HFFc6 (cell line): Measurements from ENCODE around the gene SYCE3. TPM values are rescaled to one million over a fixed set of nuclear protein-coding genes. Genes with fewer than 3 reads are reported as not detected.
A peak's percentile ranks its signal among the peaks of the same experiment; 100 is the strongest.

Source experiments
- DNase-seq: peaks from one replicate; pipeline ENCODE4 v3.0.0-alpha.2; 2018
- H3K27ac Mint-ChIP-seq: 2 replicates; pipeline ENCODE4 v1.8.0; 2020; ENCODE audit warnings: mild to moderate bottlenecking, mixed read lengths
- H3K27me3 Mint-ChIP-seq: 2 replicates; pipeline ENCODE4 v1.8.0; 2021; ENCODE audit warnings: mild to moderate bottlenecking, moderate library complexity, mixed read lengths; ENCODE audit not compliant: insufficient read depth
- H3K36me3 Mint-ChIP-seq: 2 replicates; pipeline ENCODE4 v1.8.0; 2021; ENCODE audit warnings: low read depth, mixed read lengths
- H3K4me1 Mint-ChIP-seq: 2 replicates; pipeline ENCODE4 v1.8.0; 2020; ENCODE audit warnings: low read depth, mixed read lengths
- H3K4me3 Mint-ChIP-seq: 2 replicates; pipeline ENCODE4 v1.8.0; 2020; ENCODE audit warnings: mild to moderate bottlenecking, moderate library complexity, mixed read lengths
- H3K9me3 Mint-ChIP-seq: 2 replicates; pipeline ENCODE4 v1.8.0; 2020; ENCODE audit warnings: mild to moderate bottlenecking, mixed read lengths
- CTCF ChIP-seq: fragments of 200-600 bp; sonication (generic); IDR thresholded peaks from 2 replicates; pipeline ENCODE4 v1.5.0; 2021; ENCODE audit warnings: antibody characterized with exemption, mild to moderate bottlenecking
- total RNA-seq, 6 experiments: library from RNA; stranded (reverse); fragmentation: NEBNext Ultra II Directional; extraction: Animal tissue kit (Norgen Biotek cat#: 25700); gene quantifications; 2 replicates in 1 of 6; 3 replicates in 5 of 6; pipeline ENCODE4 v1.2.3, GENCODE V29; 2021

Gene SYCE3
- total RNA-seq, 6 experiments from 2014 or later = not detected

GRCh38 chr22:50526834-50527801, 35.6 kb downstream of the SYCE3 start:
- Mint-ChIP-seq H3K4me1 (peaks cover 19% of the 10 kb centered on the region), H3K4me3 (peak overlapping the region; percentile 78), H3K27ac (peak overlapping the region; percentile 62), H3K9me3 (no peaks in the 10 kb centered on the region), H3K27me3 (peaks cover 8% of the 10 kb centered on the region), H3K36me3 (peaks cover 7% of the 10 kb centered on the region)
- no peak for TF ChIP-seq CTCF
- no peak for DNase-seq

DNA sequence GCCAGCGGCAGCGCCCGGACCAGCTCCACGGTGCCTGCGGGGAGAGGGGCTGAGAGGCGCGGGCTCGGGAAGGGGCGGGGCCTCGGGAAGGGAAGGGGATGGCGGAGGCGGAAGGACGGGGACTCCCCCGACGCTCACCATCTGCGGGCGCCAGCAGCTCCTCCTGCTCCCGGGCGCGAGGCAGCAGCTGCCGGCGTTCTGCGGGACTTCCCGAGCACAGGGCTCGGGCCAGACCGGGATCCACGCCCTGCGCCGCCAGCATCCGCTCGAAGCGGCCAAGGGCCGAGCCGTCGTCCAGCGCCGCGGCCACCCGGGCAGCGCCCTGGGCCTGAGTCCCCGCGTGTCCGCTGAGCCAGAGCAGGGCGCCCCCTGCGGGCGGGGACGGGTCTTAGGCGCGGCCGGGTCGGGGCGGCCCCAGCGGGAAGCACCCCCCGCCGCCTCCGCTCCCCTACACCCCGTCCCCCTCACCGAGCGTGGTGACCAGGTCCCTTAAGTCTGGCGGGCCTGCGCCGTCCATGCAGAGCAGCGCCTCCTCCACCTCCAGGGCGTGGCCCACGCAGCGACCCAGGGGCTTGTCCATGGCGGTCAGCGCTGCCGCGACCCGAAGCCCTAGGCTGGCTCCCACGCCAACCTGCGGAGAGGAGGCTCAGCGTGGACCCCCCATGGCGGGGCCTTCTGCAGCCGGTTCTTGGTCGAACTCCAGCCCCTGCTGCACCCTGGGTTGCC, 36.4 kb downstream of the SYCE3 start:
- H3K27ac Mint-ChIP-seq = peak overlapping the region; percentile 62
- peaks cover 19% of the 10 kb centered on the region for H3K4me1 Mint-ChIP-seq
- DNase-seq = peak; percentile 44
- TF ChIP-seq CTCF = peak; percentile 87
- peak overlapping the region; percentile 78 for H3K4me3 Mint-ChIP-seq
- peaks cover 7% of the 10 kb centered on the region for H3K36me3 Mint-ChIP-seq
- peaks cover 7% of the 10 kb centered on the region for H3K27me3 Mint-ChIP-seq
- no peaks in the 10 kb centered on the region for H3K9me3 Mint-ChIP-seq

- peaks cover 7% of the 10 kb centered on the region for H3K36me3 Mint-ChIP-seq
- no peaks in the 10 kb centered on the region for H3K9me3 Mint-ChIP-seq
- peak overlapping the region; percentile 94 for H3K4me3 Mint-ChIP-seq
- H3K4me1 Mint-ChIP-seq = peaks cover 19% of the 10 kb centered on the region
- peaks cover 5% of the 10 kb centered on the region for H3K27me3 Mint-ChIP-seq
- no peak for DNase-seq
- no peak overlapping the region for H3K27ac Mint-ChIP-seq
- TF ChIP-seq CTCF = no peak
Measured at GRCh38 chr22:50525858-50526107, 36.9 kb downstream of the SYCE3 start.

- H3K36me3 Mint-ChIP-seq = peaks cover 7% of the 10 kb centered on the region
- peak; percentile 61 for TF ChIP-seq CTCF
- peaks cover 5% of the 10 kb centered on the region for H3K27me3 Mint-ChIP-seq
- peak; percentile 94 for DNase-seq
- H3K27ac Mint-ChIP-seq = peak within 1 kb of the TSS; percentile 74
- peaks cover 19% of the 10 kb centered on the region for H3K4me1 Mint-ChIP-seq
- peak within 1 kb of the TSS; percentile 94 for H3K4me3 Mint-ChIP-seq
- H3K9me3 Mint-ChIP-seq = no peaks in the 10 kb centered on the region
Measured at GRCh38 chr22:50525104-50525857, 37.4 kb downstream of the SYCE3 start, which contains the start of gene SCO2. SCO2 (minus strand) TSS chr22:50525598; CDS start chr22:50524411, 1,187 bp downstream.

DNA sequence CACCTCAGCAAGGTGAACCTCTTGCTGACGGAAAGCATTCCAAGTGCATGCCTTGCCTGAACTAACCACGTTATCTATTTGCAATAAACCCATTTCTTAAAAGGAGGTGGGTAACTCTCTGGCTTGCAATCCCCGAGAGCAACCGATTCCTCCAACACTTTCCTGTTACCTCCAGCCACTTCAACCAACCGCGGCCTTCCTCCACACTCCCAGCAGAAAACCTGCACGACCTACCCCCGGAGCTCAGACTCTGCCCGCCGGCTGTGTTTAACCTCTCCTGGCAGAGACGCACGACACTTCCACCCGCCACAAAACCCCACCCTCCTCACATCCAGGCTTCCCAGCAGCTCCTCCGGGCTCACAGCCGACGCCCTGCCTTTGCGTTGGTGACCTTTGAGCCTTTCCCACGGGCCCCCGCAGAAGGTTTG, 38.0 kb downstream of the SYCE3 start:
- peaks cover 10% of the 10 kb centered on the region for H3K36me3 Mint-ChIP-seq
- H3K9me3 Mint-ChIP-seq = no peaks in the 10 kb centered on the region
- peaks cover 19% of the 10 kb centered on the region for H3K4me1 Mint-ChIP-seq
- no peak for TF ChIP-seq CTCF
- H3K27ac Mint-ChIP-seq = peak overlapping the region; percentile 74
- no peak for DNase-seq
- peaks cover 5% of the 10 kb centered on the region for H3K27me3 Mint-ChIP-seq
- H3K4me3 Mint-ChIP-seq = peak overlapping the region; percentile 94
